ENCODE results near the gene TMEM239.

TMEM239 gene

DNA sequence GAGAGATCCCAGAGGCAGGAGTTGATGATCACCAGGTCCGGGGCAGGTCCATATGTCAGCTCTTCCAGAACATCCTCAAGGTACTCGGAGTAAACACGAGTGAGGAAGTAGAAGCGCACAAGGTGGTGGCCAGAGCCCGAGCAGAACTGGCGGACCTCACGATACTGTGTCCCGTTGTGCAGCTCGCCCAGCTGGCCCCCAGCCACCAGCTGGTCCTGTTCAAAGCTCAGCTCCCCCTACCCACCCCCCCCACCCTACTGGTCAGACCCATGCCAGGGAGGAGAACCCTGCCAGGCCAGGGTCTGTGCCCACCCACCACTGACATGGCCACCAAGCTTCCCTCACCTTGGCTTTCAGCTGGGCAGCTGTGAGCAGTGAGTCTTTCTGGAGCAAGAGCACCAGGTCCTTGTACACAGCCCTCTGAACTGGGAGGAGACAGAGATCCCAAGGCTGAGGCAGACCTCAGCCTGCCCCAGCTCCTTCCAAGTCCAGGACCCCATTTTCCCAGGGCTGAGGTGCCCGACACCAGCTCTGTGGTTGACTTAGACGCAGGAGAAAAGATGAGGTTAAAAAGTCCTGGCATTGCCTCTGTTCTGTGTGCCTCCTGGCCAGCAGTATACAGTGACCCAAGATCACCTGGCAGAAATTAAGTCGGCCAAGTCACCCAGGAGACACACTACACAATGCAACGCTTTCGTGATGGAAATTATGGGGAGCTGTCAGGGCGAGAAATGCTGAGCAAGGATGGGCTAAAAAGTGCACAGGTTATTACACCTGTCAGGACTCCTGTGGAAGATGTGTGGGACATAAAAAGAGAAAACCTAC lies 22.9 kb downstream of the TMEM239 start:
- no peak overlapping the region for H3K27ac ChIP-seq
- no peak for TF ChIP-seq CTCF (conservative IDR thresholded peaks at IDR 0.05; ENCODE audit: low read depth)
- DNase-seq (ENCODE audit: low spot score): no peak
- POLR2A ChIA-PET (ENCODE audit: low non-redundant PET): interaction anchor here (0.5 kb wide), 1 partner anchor 68 kb away, joined by 3 read pairs; no protein-coding TSS in a partner anchor
- CTCF ChIA-PET: interaction anchor here (1.0 to 2.4 kb wide), 2 partner anchors 13 to 86 kb away, joined by 3 to 11 read pairs; no protein-coding TSS in a partner anchor

GRCh38 chr20:2839732-2840137 lies 23.6 kb downstream of the TMEM239 start:
- ChIA-PET CTCF (interaction anchor here (0.6 to 2.4 kb wide), 4 partner anchors 8 to 86 kb away, joined by 3 to 11 read pairs (median 4); no protein-coding TSS in a partner anchor), POLR2A (ENCODE audit: low non-redundant PET) (interaction anchor here (0.5 kb wide), 1 partner anchor 67 kb away, joined by 3 read pairs; no protein-coding TSS in a partner anchor)
- no peak for DNase-seq (ENCODE audit: low spot score)

GRCh38 chr20:2840138-2840966 lies 24.2 kb downstream of the TMEM239 start, which contains the start of the genes PCED1A and VPS16:
TSS of gene PCED1A (minus strand) at chr20:2840655. CDS start at chr20:2839912, 743 bp downstream.
TSS of gene VPS16 (plus strand) at chr20:2840745. CDS start at chr20:2840775, 30 bp downstream.
- no peak for TF ChIP-seq CTCF (conservative IDR thresholded peaks at IDR 0.05; ENCODE audit: low read depth)
- DNase-seq (ENCODE audit: low spot score): peak; percentile 94
- ChIA-PET CTCF (interaction anchor here (0.6 to 2.4 kb wide), 4 partner anchors 8 to 87 kb away, joined by 3 to 11 read pairs (median 4); no protein-coding TSS in a partner anchor), POLR2A (ENCODE audit: low non-redundant PET) (interaction anchor here (0.5 to 0.6 kb wide), 2 partner anchors 67 to 233 kb away, joined by 3 read pairs; no protein-coding TSS in a partner anchor)
- peak within 1 kb of the TSS; percentile 82 for H3K27ac ChIP-seq

More at GRCh38 chr20:2839732-2840137, 23.6 kb downstream of the TMEM239 start:
- H3K27ac ChIP-seq: peak overlapping the region; percentile 82
- TF ChIP-seq CTCF (conservative IDR thresholded peaks at IDR 0.05; ENCODE audit: low read depth): no peak

DNA sequence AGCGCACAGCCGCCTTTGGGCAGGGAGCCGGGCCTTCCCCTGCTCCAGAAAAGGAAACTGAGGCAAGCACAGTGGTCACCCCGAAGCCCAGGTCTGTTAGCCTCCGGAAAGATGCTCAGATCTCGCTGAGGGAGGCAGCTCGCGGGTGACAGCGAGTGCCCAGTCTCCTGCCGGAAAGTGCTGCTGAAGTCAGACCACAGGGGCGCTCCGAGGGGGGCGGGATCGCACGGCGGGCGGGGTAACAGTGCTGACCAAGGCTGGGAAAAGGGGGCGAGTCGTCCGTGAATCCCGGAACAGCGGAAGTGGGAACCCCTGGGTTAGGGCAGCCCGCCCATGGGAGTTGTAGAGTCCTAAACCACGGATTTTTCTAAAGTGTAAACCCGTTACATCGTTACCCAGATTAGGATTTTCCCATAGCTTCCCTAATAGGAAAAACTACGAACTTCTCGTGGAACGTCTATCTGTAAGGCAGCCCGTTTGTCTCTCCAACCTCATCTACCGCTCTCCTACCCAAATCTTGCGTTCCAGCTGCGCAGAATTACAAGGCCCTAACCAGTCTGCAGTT lies 24.9 kb downstream of the TMEM239 start:
- POLR2A ChIA-PET (ENCODE audit: low non-redundant PET): interaction anchor here (0.6 kb wide), 1 partner anchor 234 kb away, joined by 3 read pairs; no protein-coding TSS in a partner anchor
- peak; percentile 56 for DNase-seq (ENCODE audit: low spot score)
- H3K27ac ChIP-seq: peak overlapping the region; percentile 82
- TF ChIP-seq CTCF (conservative IDR thresholded peaks at IDR 0.05; ENCODE audit: low read depth): no peak
- CTCF ChIA-PET: interaction anchor here (1.3 to 2.4 kb wide), 2 partner anchors 11 to 14 kb away, joined by 5 to 11 read pairs; no protein-coding TSS in a partner anchor

GRCh38 chr20:2845607-2846006 lies 29.4 kb downstream of the TMEM239 start:
- ChIA-PET POLR2A (ENCODE audit: low non-redundant PET) (no interaction called here), CTCF (no interaction called here)
- no peak overlapping the region for H3K27ac ChIP-seq
- TF ChIP-seq CTCF (conservative IDR thresholded peaks at IDR 0.05; ENCODE audit: low read depth): no peak
- DNase-seq (ENCODE audit: low spot score): no peak
